PC-9 (cell line): ENCODE results near the gene SERP2. TPM values are rescaled to one million over a fixed set of nuclear protein-coding genes. Genes with fewer than 3 reads are reported as not detected.

Experiments used
- BruUV-seq: library from RNA; stranded (reverse); fragments of 400-500 nt; replicated peaks from 2 replicates; lab custom pipeline; 2021; lab: Mats Ljungman, UMichigan
- CTCF ChIA-PET: fragments of 300-600 bp; sonication (Branson Sonifier 250); formaldehyde crosslinking; loops from one replicate; lab custom pipeline; 2022; ENCODE audit warnings: antibody characterized with exemption; lab: Charles Lee
- POLR2A ChIA-PET: fragments of 300-600 bp; sonication (Branson Sonifier 250); formaldehyde crosslinking; loops from one replicate; lab custom pipeline; 2022; ENCODE audit warnings: antibody characterized with exemption; ENCODE audit not compliant: unreplicated experiment; lab: Charles Lee
- DNase-seq, 2 experiments: peaks; one replicate each; pipeline versions ENCODE4 v3.0.0 to v3.0.0-alpha.2; 2015 to 2022; ENCODE audit warnings: mixed read lengths in 1 of 2
- H2AFZ ChIP-seq: fragments of 200-600 bp; sonication (generic); 2 replicates; pipeline ENCODE4 v1.8.1; 2017; ENCODE audit warnings: antibody characterized with exemption
- H3F3A ChIP-seq: fragments of 200-600 bp; sonication (generic); 2 replicates; pipeline ENCODE4 v1.8.1; 2017; ENCODE audit warnings: antibody characterized with exemption, mild to moderate bottlenecking, low read depth; ENCODE audit not compliant: insufficient read depth
- H3K27ac ChIP-seq: fragments of 200-600 bp; sonication (generic); 2 replicates; pipeline ENCODE4 v1.6.1; 2016; ENCODE audit warnings: mixed run types
- H3K27me3 ChIP-seq: fragments of 200-600 bp; sonication (generic); 2 replicates; pipeline ENCODE4 v1.6.1; 2016; ENCODE audit warnings: low read depth, mixed run types; ENCODE audit not compliant: insufficient read depth
- H3K36me3 ChIP-seq: fragments of 200-600 bp; sonication (generic); 2 replicates; pipeline ENCODE4 v1.6.1; 2016; ENCODE audit warnings: low read depth, mixed run types
- H3K4me1 ChIP-seq: fragments of 200-600 bp; sonication (generic); replicated peaks from 2 replicates; pipeline ENCODE4 v1.6.1; 2016; ENCODE audit warnings: mixed run types; ENCODE audit not compliant: insufficient read depth
- H3K4me2 ChIP-seq: fragments of 200-600 bp; sonication (generic); 2 replicates; pipeline ENCODE4 v1.6.1; 2017; ENCODE audit warnings: mixed run types
- H3K4me3 ChIP-seq: fragments of 200-600 bp; sonication (generic); 2 replicates; pipeline ENCODE4 v1.6.1; 2016; ENCODE audit warnings: mixed run types
- H3K79me2 ChIP-seq: fragments of 200-600 bp; sonication (generic); 2 replicates; pipeline ENCODE4 v1.6.1; 2017; ENCODE audit warnings: low read depth, mixed run types
- H3K9me2 ChIP-seq: fragments of 200-600 bp; sonication (generic); 2 replicates; pipeline ENCODE4 v1.8.1; 2017; ENCODE audit warnings: mild to moderate bottlenecking; ENCODE audit not compliant: insufficient read depth
- H3K9me3 ChIP-seq: fragments of 200-600 bp; sonication (generic); 2 replicates; pipeline ENCODE4 v1.8.1; 2016; ENCODE audit warnings: low read depth; ENCODE audit not compliant: insufficient read depth
- H4K20me1 ChIP-seq: fragments of 200-600 bp; sonication (generic); 2 replicates; pipeline ENCODE4 v1.8.1; 2017; ENCODE audit not compliant: insufficient read depth
- EZH2 ChIP-seq: fragments of 200-600 bp; sonication (generic); IDR thresholded peaks from 2 replicates; pipeline ENCODE4 v1.8.0; 2017; ENCODE audit warnings: antibody characterized with exemption, low read depth
- intact Hi-C: fragments of 100-400 bp; cut with micrococcal nuclease; formaldehyde crosslinking; loops from one replicate; pipeline ENCODE4 v1.10.0; 2022; ENCODE audit not compliant: unreplicated experiment
- total RNA-seq: library from RNA; stranded (reverse); gene quantifications from 2 replicates; pipeline ENCODE4 v1.2.3, GENCODE V29; 2021
- TF ChIP-seq, protein P1 (sequence below): fragments of 200-600 bp; sonication (generic); conservative IDR thresholded peaks from 2 replicates; pipeline ENCODE4 v1.6.1; 2017; ENCODE audit warnings: mixed run types, antibody characterized with exemption, mild to moderate bottlenecking, moderate library complexity

The SERP2 gene
- total RNA-seq, 1 experiment from 2014 or later = 0.70 TPM

DNA sequence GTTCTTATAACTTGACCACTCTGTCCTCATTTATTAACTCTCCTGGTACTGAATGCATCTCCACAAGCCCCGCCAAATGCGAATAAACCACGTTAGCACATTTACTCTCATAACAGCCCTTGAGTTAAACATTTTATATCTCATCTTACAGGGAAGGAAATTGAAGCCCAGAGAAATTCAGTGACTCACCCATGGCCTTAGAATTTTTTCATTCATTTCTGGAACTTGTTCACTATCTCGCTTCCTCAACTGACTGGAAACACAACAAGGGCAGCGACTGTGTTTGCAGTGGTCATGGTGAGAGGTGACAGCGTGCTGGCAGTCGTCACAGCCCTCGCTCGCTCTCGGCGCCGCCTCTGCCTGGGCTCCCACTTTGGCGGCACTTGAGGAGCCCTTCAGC, 39.5 kb downstream of the SERP2 start:
- H3K4me3 ChIP-seq = no peak overlapping the region
- H3K9me2 ChIP-seq = no peaks in the 10 kb centered on the region
- ChIA-PET POLR2A (no interaction called here), CTCF (no interaction called here)
- H3K36me3 ChIP-seq = no peaks in the 10 kb centered on the region
- H3K27ac ChIP-seq = no peak overlapping the region
- no peaks in the 10 kb centered on the region for H3K9me3 ChIP-seq
- H3K4me1 ChIP-seq = peaks cover 3% of the 10 kb centered on the region; the same call in 1 of the 2 replicates
- DNase-seq = no peak
- no peaks in the 10 kb centered on the region for H3K79me2 ChIP-seq
- no peak overlapping the region for H3K4me2 ChIP-seq
- no peak for TF ChIP-seq EZH2
- TF ChIP-seq, protein P1, sequence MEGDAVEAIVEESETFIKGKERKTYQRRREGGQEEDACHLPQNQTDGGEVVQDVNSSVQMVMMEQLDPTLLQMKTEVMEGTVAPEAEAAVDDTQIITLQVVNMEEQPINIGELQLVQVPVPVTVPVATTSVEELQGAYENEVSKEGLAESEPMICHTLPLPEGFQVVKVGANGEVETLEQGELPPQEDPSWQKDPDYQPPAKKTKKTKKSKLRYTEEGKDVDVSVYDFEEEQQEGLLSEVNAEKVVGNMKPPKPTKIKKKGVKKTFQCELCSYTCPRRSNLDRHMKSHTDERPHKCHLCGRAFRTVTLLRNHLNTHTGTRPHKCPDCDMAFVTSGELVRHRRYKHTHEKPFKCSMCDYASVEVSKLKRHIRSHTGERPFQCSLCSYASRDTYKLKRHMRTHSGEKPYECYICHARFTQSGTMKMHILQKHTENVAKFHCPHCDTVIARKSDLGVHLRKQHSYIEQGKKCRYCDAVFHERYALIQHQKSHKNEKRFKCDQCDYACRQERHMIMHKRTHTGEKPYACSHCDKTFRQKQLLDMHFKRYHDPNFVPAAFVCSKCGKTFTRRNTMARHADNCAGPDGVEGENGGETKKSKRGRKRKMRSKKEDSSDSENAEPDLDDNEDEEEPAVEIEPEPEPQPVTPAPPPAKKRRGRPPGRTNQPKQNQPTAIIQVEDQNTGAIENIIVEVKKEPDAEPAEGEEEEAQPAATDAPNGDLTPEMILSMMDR = no peak
- intact Hi-C loops = no loop called here
- H4K20me1 ChIP-seq = no peaks in the 10 kb centered on the region
- H3F3A ChIP-seq = no peaks in the 10 kb centered on the region
- H2AFZ ChIP-seq = no peak overlapping the region
- no peaks in the 10 kb centered on the region for H3K27me3 ChIP-seq
- BruUV-seq = no TSS peak

DNA sequence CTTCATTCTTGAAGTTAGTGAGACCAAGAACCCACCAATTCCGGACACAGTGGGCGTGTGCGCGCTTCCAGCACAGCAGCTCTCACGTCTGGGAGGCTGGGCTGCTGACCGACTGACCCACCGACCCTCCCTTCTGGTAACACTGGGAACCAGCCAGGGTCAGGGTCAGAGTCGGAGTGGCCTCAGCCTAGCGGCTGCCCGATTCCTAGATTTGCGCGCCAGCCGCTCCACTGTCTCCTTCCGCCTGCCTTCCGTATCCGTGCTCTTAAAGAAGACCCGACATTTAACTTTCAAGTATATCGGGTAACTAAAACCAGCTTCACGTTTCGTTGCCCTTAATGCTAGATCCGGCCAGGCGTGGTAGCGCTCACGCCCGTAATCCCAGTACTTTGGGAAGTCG, 41.1 kb downstream of the SERP2 start:
- Histone ChIP-seq H3K4me1 (no peaks in the 10 kb centered on the region), H3K9me2 (no peaks in the 10 kb centered on the region), H3K27me3 (no peaks in the 10 kb centered on the region), H3K27ac (no peak overlapping the region), H3F3A (no peaks in the 10 kb centered on the region), H3K4me3 (no peak overlapping the region), H2AFZ (no peak overlapping the region), H3K9me3 (no peaks in the 10 kb centered on the region), H3K79me2 (no peaks in the 10 kb centered on the region), H4K20me1 (no peaks in the 10 kb centered on the region), H3K4me2 (no peak overlapping the region), H3K36me3 (no peaks in the 10 kb centered on the region)
- CTCF ChIA-PET = no interaction called here
- no peak for TF ChIP-seq EZH2
- TF ChIP-seq, protein P1 = no peak
- POLR2A ChIA-PET = no interaction called here
- BruUV-seq = no TSS peak
- DNase-seq = no peak
- intact Hi-C loops = no loop called here

DNA sequence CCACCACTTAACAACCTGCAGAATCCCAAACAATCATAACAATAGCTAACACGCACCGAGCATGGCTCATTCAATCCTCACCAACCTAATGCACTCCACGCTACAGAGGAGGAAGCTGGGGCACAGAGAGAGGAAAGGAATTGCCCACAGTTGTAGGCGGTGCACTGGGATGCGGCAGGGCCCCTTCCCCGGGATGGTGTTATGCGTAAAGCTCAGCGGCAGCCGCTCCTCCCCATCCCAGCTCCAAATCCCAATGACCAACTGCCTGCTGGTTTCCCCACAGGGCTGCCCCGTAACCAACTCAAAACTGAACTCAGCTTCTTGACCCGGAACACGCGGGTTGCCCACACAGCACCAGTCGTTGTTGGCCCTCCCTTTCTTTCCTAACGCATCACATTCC, 42.2 kb downstream of the SERP2 start:
- BruUV-seq = no TSS peak
- DNase-seq = no peak
- intact Hi-C loops = no loop called here
- ChIA-PET POLR2A (interaction anchor here (0.7 kb wide), 1 partner anchor 518 kb away, joined by 3 read pairs; no protein-coding TSS in a partner anchor), CTCF (interaction anchor here (0.6 kb wide), 1 partner anchor 250 kb away, joined by 3 read pairs; no protein-coding TSS in a partner anchor)
- no peaks in the 10 kb centered on the region for H3K9me3 ChIP-seq
- H2AFZ ChIP-seq = no peak overlapping the region
- H3K4me3 ChIP-seq = no peak overlapping the region
- no peaks in the 10 kb centered on the region for H3K36me3 ChIP-seq
- TF ChIP-seq EZH2 = no peak
- H3K79me2 ChIP-seq = no peaks in the 10 kb centered on the region
- no peak overlapping the region for H3K27ac ChIP-seq
- no peaks in the 10 kb centered on the region for H4K20me1 ChIP-seq
- no peaks in the 10 kb centered on the region for H3F3A ChIP-seq
- H3K4me1 ChIP-seq = no peaks in the 10 kb centered on the region
- H3K27me3 ChIP-seq = no peaks in the 10 kb centered on the region
- no peaks in the 10 kb centered on the region for H3K9me2 ChIP-seq
- no peak overlapping the region for H3K4me2 ChIP-seq

DNA sequence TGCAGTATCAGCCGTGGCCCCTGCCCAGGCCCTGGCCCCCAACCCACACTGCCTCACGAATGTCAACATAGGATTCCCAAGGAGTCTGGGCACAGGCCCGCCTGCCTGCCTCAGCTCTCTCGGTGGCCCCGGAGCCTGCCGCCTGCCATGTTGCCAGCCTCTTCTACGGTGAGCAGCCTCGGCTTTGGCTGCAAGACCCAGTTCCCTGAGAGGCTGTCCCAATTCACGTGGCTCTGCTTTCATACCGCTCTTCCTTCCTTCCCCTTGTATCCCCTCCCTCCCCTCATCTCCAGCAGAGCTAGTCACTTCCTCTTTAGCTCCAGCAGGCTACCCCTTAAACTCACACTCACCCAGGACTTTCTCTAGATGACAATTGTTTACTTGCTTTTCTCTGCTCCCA, 42.7 kb downstream of the SERP2 start:
- H3K79me2 ChIP-seq = no peaks in the 10 kb centered on the region
- H3K9me2 ChIP-seq = no peaks in the 10 kb centered on the region
- H3K27ac ChIP-seq = no peak overlapping the region
- H3K4me1 ChIP-seq = no peaks in the 10 kb centered on the region
- DNase-seq = no peak
- no peak for TF ChIP-seq EZH2
- TF ChIP-seq, protein P1 = no peak
- no peak overlapping the region for H3K4me3 ChIP-seq
- H2AFZ ChIP-seq = no peak overlapping the region
- no peaks in the 10 kb centered on the region for H3F3A ChIP-seq
- POLR2A ChIA-PET = no interaction called here
- H3K9me3 ChIP-seq = no peaks in the 10 kb centered on the region
- intact Hi-C loops = no loop called here
- no peaks in the 10 kb centered on the region for H3K36me3 ChIP-seq
- no peak overlapping the region for H3K4me2 ChIP-seq
- CTCF ChIA-PET = interaction anchor here (0.6 kb wide), 1 partner anchor 250 kb away, joined by 3 read pairs; no protein-coding TSS in a partner anchor
- BruUV-seq = no TSS peak
- no peaks in the 10 kb centered on the region for H3K27me3 ChIP-seq
- no peaks in the 10 kb centered on the region for H4K20me1 ChIP-seq
